ENCODE measurements around the gene ALG8. TPM values are rescaled to one million over a fixed set of nuclear protein-coding genes. Genes with fewer than 3 reads are reported as not detected.
"Not testable (repeated sequence)": the region's sequence is repeated elsewhere in the genome, so short reads cannot be mapped to it uniquely, and the experiment has no call there.

ALG8 gene
- total RNA-seq, 1 experiment from 2014 or later = 63.6 TPM

- H3K9me3 ChIP-seq (replicated peaks) = no peaks in the 10 kb centered on the region
- H3K36me3 ChIP-seq = peaks cover 19% of the 10 kb centered on the region; the same call in 1 of the 2 replicates
- no peaks in the 10 kb centered on the region for H3K27me3 ChIP-seq
- DNase-seq = no peak
- no peak overlapping the region; the same call in 1 of the 2 replicates for H3K27ac ChIP-seq
- H3K4me1 ChIP-seq = no peaks in the 10 kb centered on the region
- H3K4me3 ChIP-seq = peak overlapping the region; percentile 81
These were observed 60.9 kb downstream of the ALG8 start for GRCh38 chr11:78078218-78079167.

DNA sequence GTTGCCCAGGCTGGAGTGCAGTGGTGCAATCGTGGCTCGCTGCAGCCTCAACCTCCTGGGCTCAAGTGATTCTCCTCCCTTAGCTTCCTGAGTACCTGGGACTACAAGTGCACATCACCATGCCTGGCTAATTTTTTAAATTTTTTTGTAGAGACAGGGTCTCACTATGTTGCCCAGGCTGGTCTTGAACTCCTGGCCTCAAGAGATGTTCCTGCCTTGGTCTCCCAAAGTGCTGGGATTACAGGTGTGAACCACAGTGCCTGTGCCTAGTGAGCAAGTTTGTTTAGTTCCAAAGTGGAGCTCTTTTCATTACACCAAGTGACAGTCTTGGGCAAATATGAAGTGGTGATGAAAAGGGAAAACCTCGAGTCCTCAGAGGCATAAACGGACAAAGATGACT, 61.8 kb downstream of the ALG8 start:
- not testable (repeated sequence) for H3K4me1 ChIP-seq; H3K27ac ChIP-seq; H3K4me3 ChIP-seq; DNase-seq; H3K27me3 ChIP-seq; H3K9me3 ChIP-seq (replicated peaks)
- peaks cover 20% of the 10 kb centered on the region for H3K36me3 ChIP-seq

DNA sequence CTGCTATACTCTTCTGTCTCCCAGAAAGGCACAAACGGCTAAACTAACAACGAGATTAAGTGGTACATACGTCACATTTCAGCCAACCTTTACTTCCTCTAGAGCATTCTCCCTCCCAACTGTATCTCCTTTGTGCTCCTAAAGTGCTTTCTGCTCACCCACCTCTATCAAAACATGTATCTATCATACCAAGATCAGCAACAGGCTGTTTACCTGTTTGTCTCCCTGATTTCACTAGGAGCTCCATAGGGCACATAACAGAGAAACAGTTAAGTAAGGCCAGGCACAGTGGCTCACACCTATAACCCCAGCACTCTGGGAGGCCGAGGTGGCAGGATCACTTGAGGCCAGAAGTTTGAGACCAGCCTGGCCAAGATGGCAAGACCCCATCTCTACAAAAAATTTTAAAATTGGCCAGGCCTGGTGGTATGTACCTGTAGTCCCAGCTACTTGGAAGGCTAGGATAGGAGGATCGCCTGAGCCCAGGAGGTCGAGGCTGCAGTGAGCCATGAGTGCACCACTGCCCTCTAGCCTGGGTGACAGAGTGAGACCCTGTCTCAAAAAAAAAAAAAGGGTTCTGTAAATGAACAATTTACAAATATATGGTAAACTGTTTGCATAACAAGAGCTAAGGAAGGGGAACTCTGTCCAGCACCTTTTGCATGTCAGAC, 62.6 kb downstream of the ALG8 start:
- Histone ChIP-seq H3K4me1 (no peaks in the 10 kb centered on the region), H3K27me3 (no peaks in the 10 kb centered on the region), H3K4me3 (no peak overlapping the region), H3K9me3 (replicated peaks) (no peaks in the 10 kb centered on the region), H3K36me3 (peaks cover 23% of the 10 kb centered on the region), H3K27ac (no peak overlapping the region)
- no peak for DNase-seq

DNA sequence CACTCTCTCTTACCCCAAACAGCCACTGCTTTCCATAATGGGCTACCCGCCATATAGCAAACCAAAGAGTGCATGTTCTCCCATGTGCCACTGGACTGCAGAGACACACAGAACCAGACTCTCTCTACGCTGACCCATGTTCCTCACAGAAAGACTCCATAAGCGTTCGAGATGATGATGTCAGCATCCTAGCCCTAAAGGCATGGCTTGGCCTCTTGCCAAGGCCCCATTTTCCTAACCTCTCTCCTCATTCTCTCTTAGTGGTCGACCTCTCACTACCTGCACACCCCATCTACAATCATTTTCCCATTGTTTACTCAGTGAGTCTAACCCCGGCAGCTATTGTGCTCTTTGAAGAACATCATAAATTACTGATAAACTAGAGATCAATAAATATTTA, 64.7 kb downstream of the ALG8 start:
- Histone ChIP-seq H3K4me1 (no peaks in the 10 kb centered on the region), H3K9me3 (replicated peaks) (no peaks in the 10 kb centered on the region), H3K27me3 (no peaks in the 10 kb centered on the region), H3K27ac (no peak overlapping the region), H3K36me3 (peaks cover 36% of the 10 kb centered on the region), H3K4me3 (no peak overlapping the region)
- DNase-seq = peak in 1 of 2 experiments; percentile 23

GRCh38 chr11:78072455-78072854, 67.0 kb downstream of the ALG8 start:
- H3K36me3 ChIP-seq = peaks cover 48% of the 10 kb centered on the region
- H3K4me1 ChIP-seq = no peaks in the 10 kb centered on the region
- H3K27ac ChIP-seq = no peak overlapping the region
- no peak overlapping the region for H3K4me3 ChIP-seq
- no peaks in the 10 kb centered on the region for H3K27me3 ChIP-seq
- no peak for DNase-seq
- H3K9me3 ChIP-seq (replicated peaks) = no peaks in the 10 kb centered on the region

GRCh38 chr11:78071717-78072116, 67.7 kb downstream of the ALG8 start:
- Histone ChIP-seq H3K27me3 (no peaks in the 10 kb centered on the region), H3K9me3 (replicated peaks) (no peaks in the 10 kb centered on the region), H3K4me3 (no peak overlapping the region), H3K4me1 (no peaks in the 10 kb centered on the region), H3K27ac (no peak overlapping the region), H3K36me3 (peaks cover 44% of the 10 kb centered on the region)
- no peak for DNase-seq

- DNase-seq = no peak
- no peaks in the 10 kb centered on the region for H3K9me3 ChIP-seq (replicated peaks)
- peaks cover 36% of the 10 kb centered on the region for H3K36me3 ChIP-seq
- no peak overlapping the region for H3K27ac ChIP-seq
- H3K4me3 ChIP-seq = no peak overlapping the region
- no peaks in the 10 kb centered on the region for H3K4me1 ChIP-seq
- no peaks in the 10 kb centered on the region for H3K27me3 ChIP-seq
These were observed 68.8 kb downstream of the ALG8 start for GRCh38 chr11:78070621-78071020.

DNA sequence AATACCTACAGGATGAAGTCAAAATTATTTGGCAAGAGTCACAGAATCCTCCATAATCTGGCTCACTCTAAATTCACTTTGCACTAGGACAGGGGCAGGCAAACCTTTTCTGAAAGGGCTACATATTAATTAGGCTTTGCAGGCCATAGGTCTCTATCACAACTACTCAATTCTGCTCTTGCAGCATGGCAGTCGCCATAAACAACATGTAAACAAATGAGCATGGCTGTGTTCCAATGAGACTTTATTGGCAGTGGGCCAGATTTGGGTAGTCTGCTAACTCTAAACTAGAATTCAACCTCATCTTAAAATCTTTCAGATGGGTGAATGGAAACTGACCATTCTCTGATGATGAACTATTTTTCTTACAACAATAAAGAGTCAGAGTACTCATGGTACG, 70.0 kb downstream of the ALG8 start:
- H3K36me3 ChIP-seq = peaks cover 35% of the 10 kb centered on the region
- H3K9me3 ChIP-seq (replicated peaks) = no peaks in the 10 kb centered on the region
- H3K27ac ChIP-seq = no peak overlapping the region
- no peak for DNase-seq
- no peaks in the 10 kb centered on the region for H3K27me3 ChIP-seq
- H3K4me1 ChIP-seq = no peaks in the 10 kb centered on the region
- H3K4me3 ChIP-seq = no peak overlapping the region

DNA sequence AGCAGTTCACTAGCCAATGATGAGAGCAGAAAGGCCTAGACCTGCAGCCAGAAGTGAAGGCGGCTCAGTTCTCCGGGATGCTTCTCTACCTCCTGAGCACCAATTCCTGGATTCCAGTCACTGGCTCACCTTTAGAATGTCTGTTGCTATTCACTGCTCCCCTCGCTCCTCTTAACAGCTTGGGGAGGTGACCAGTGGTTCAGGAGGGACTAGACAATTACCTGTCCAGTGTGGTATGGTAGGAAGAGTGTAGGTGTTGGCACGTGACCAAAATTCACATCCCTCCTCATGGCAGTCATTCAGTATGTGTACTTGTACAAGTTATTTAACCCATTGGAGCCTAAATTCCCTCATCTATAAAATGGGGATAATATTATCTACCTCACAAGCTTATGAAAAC, 71.7 kb downstream of the ALG8 start:
- H3K9me3 ChIP-seq (replicated peaks) = no peaks in the 10 kb centered on the region
- DNase-seq = no peak
- H3K4me3 ChIP-seq = no peak overlapping the region
- H3K27me3 ChIP-seq = no peaks in the 10 kb centered on the region
- no peaks in the 10 kb centered on the region for H3K4me1 ChIP-seq
- H3K27ac ChIP-seq = no peak overlapping the region
- H3K36me3 ChIP-seq = peaks cover 35% of the 10 kb centered on the region

DNA sequence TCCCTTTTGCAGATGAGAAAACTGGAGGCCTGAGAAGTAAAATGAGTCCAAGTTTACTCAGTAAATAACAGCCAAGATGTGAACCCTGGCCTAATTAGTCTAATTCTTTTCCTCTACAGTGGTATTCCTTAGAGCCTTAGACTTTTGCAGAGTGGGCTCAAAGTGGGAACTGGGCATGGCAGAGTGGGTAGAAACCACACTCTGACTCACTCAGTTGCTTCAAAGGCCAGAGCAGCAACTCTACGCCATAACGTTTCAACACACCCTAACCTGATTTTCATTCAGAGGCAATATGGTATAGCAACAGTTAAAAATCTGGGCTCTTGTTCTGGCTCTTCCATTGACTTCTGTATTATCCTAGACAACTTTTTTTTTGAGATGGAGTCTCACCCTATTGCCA, 73.0 kb downstream of the ALG8 start:
- H3K27ac ChIP-seq = no peak overlapping the region
- no peaks in the 10 kb centered on the region for H3K4me1 ChIP-seq
- H3K36me3 ChIP-seq = peaks cover 30% of the 10 kb centered on the region
- no peaks in the 10 kb centered on the region for H3K9me3 ChIP-seq (replicated peaks)
- no peak for DNase-seq
- no peak overlapping the region for H3K4me3 ChIP-seq
- no peaks in the 10 kb centered on the region for H3K27me3 ChIP-seq

DNA sequence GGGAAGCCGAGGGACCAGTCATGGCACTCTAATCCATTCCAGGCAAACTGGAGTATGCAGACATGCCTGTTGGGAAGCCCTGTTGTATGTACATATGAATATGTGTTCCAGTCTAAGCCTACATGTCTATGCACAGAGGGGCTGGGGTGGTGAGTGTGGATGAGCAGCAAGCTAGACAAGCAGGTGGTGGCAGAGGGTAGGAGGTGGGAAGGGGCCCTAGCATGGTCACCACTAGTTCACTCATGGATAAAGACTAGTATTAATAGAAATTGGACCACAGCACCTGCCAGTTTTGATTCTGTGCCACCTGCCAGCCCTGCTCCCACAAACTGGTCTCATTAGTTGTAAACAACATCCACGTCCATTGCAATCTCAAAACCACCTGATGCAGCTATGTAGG, 74.2 kb downstream of the ALG8 start:
- DNase-seq = no peak
- H3K36me3 ChIP-seq = peaks cover 23% of the 10 kb centered on the region
- H3K27ac ChIP-seq = no peak overlapping the region
- H3K4me1 ChIP-seq = no peaks in the 10 kb centered on the region
- no peaks in the 10 kb centered on the region for H3K27me3 ChIP-seq
- no peaks in the 10 kb centered on the region for H3K9me3 ChIP-seq (replicated peaks)
- no peak overlapping the region for H3K4me3 ChIP-seq

DNA sequence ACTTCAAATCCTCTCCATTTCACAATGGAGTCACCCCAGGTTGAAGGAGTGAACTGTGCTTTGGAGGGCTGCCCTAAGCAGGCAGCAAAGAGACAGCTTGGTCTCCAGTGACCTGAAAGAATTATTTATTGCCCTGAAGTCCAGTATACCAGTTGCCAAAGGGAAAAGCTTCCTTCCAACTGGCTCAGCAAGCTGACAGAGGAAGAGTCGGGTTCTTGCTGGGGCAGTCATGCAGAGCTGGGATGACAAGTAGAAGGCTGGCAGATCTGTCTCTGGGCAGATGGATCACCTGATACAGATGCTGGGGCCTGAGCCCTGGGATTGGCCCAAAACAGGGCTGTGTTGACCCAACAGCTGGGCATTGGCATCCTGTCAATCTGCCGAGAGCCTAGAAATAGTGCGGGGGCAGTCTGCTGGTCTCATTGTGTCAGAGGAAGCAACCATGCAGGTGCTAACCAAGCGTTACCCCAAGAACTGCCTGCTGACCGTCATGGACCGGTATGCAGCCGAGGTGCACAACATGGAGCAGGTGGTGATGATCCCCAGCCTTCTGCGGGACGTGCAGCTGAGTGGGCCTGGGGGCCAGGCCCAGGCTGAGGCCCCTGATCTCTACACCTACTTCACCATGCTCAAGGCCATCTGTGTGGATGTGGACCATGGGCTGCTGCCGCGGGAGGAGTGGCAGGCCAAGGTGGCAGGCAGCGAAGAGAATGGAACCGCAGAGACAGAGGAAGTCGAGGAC, 75.8 kb downstream of the ALG8 start, which contains the start of gene THRSP:
THRSP (plus strand) TSS at position 422 of the 742 bp plus-strand sequence; CDS start at position 443, 21 bp downstream.
- Histone ChIP-seq H3K27me3 (no peaks in the 10 kb centered on the region), H3K9me3 (replicated peaks) (no peaks in the 10 kb centered on the region), H3K27ac (no peak within 1 kb of the TSS), H3K36me3 (peaks cover 9% of the 10 kb centered on the region), H3K4me3 (no peak within 1 kb of the TSS), H3K4me1 (no peaks in the 10 kb centered on the region)
- DNase-seq = no peak

DNA sequence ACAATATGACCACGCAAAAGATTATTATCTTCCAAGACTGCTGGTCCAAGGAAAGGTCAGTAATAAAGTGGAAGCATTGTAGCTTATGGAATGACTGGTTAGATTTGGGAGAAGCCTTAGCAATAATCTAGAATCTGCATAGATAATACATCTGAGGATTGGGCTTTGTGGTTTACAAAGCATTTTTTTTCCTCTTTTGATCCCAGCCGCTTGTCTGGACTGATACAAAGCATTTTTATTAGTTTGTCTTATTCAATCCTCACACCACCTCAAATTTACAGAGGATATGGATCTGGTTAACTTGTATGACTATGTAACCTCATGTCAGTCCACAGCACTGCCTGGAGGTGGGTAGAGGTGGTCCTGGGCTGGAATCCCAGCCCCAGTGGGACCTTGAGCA, 76.8 kb downstream of the ALG8 start:
- no peak for DNase-seq
- no peak overlapping the region for H3K4me3 ChIP-seq
- H3K9me3 ChIP-seq (replicated peaks) = no peaks in the 10 kb centered on the region
- H3K4me1 ChIP-seq = no peaks in the 10 kb centered on the region
- H3K27ac ChIP-seq = no peak overlapping the region
- peaks cover 3% of the 10 kb centered on the region for H3K36me3 ChIP-seq
- H3K27me3 ChIP-seq = no peaks in the 10 kb centered on the region

GRCh38 chr11:78061921-78062311, 77.5 kb downstream of the ALG8 start:
- no peaks in the 10 kb centered on the region for H3K27me3 ChIP-seq
- no peak overlapping the region for H3K4me3 ChIP-seq
- no peak for DNase-seq
- no peaks in the 10 kb centered on the region for H3K4me1 ChIP-seq
- H3K9me3 ChIP-seq (replicated peaks) = no peaks in the 10 kb centered on the region
- no peak overlapping the region for H3K27ac ChIP-seq
- H3K36me3 ChIP-seq = no peaks in the 10 kb centered on the region

Data from SJCRH30 (cell line).